GM23248 (cell line): ENCODE results near the gene LCT. TPM values are rescaled to one million over a fixed set of nuclear protein-coding genes. Genes with fewer than 3 reads are reported as not detected.

Experiments
- DNase-seq: peaks from one replicate; pipeline ENCODE4 v3.0.0-alpha.2; 2015
- H2AFZ ChIP-seq: fragments of 200-600 bp; sonication (generic); 2 replicates; pipeline ENCODE4 v1.6.1; 2016; ENCODE audit warnings: antibody characterized with exemption
- H3F3A ChIP-seq: fragments of 200-600 bp; sonication (generic); 2 replicates; pipeline ENCODE4 v1.6.1; 2016; ENCODE audit warnings: mild to moderate bottlenecking, antibody characterized with exemption, mixed run types; ENCODE audit not compliant: insufficient read depth
- H3K27ac ChIP-seq: fragments of 200-600 bp; sonication (generic); 2 replicates; pipeline ENCODE4 v1.5.1; 2016; ENCODE audit warnings: mild to moderate bottlenecking
- H3K27me3 ChIP-seq: fragments of 200-600 bp; sonication (generic); replicated peaks from 2 replicates; pipeline ENCODE4 v1.6.1; 2016; ENCODE audit warnings: mild to moderate bottlenecking; ENCODE audit not compliant: insufficient read depth
- H3K36me3 ChIP-seq: fragments of 200-600 bp; sonication (generic); 2 replicates; pipeline ENCODE4 v1.6.1; 2016; ENCODE audit warnings: low read depth, mild to moderate bottlenecking
- H3K4me1 ChIP-seq: fragments of 200-600 bp; sonication (generic); 2 replicates; pipeline ENCODE4 v1.6.1; 2016; ENCODE audit warnings: mild to moderate bottlenecking; ENCODE audit not compliant: insufficient read depth
- H3K4me2 ChIP-seq: fragments of 200-600 bp; sonication (generic); one replicate; pipeline ENCODE4 v1.6.1; 2016; ENCODE audit warnings: mild to moderate bottlenecking; ENCODE audit not compliant: unreplicated experiment
- H3K4me3 ChIP-seq: fragments of 200-600 bp; sonication (generic); 2 replicates; pipeline ENCODE4 v1.5.1; 2016; ENCODE audit warnings: mild to moderate bottlenecking
- H3K79me2 ChIP-seq: fragments of 200-600 bp; sonication (generic); 2 replicates; pipeline ENCODE4 v1.6.1; 2016; ENCODE audit warnings: mild to moderate bottlenecking; ENCODE audit not compliant: insufficient read depth
- H3K9ac ChIP-seq: fragments of 200-600 bp; sonication (generic); 2 replicates; pipeline ENCODE4 v1.6.1; 2016; ENCODE audit warnings: mild to moderate bottlenecking
- H3K9me2 ChIP-seq: fragments of 200-600 bp; sonication (generic); 2 replicates; pipeline ENCODE4 v1.6.1; 2016; ENCODE audit warnings: mixed run types, mild to moderate bottlenecking, moderate library complexity; ENCODE audit not compliant: insufficient read depth
- H3K9me3 ChIP-seq: fragments of 200-600 bp; sonication (generic); one replicate; pipeline ENCODE4 v1.6.1; 2017; ENCODE audit warnings: low read depth
- H4K20me1 ChIP-seq: fragments of 200-600 bp; sonication (generic); 2 replicates; pipeline ENCODE4 v1.6.0; 2016; ENCODE audit not compliant: insufficient read depth
- EZH2 ChIP-seq: fragments of 200-600 bp; sonication (generic); IDR thresholded peaks from 2 replicates; pipeline ENCODE4 v1.6.1; 2018; ENCODE audit warnings: antibody characterized with exemption, mild to moderate bottlenecking; ENCODE audit not compliant: insufficient read depth, poor library complexity, severe bottlenecking
- EZH2phosphoT487 ChIP-seq: fragments of 200-600 bp; sonication (generic); IDR thresholded peaks from 2 replicates; pipeline ENCODE4 v1.6.1; 2018; ENCODE audit warnings: antibody characterized with exemption, moderate library complexity, mild to moderate bottlenecking, low read depth; ENCODE audit not compliant: insufficient read depth
- WGBS, 2 experiments: methylation state at CpG; one replicate each; pipeline ENCODE4 v1.1.6; 2015 to 2017; ENCODE audit warnings: low lambda C conversion rate in 2 of 2, low coverage in 1 of 2; ENCODE audit errors: missing lambda C conversion rate in 2 of 2; 5-methylcytosine and 5-hydroxymethylcytosine counted together
- in situ Hi-C: fragments of 300-500 bp; cut with MboI; formaldehyde crosslinking; loops from 2 replicates; pipeline ENCODE4 v1.15.0; 2020
- polyA plus RNA-seq: library from polyadenylated mRNA; unstranded; fragments of >200 nt; fragmentation: Nextera tagmentation; extraction: Ambion mirVana; gene quantifications from 2 replicates; pipeline ENCODE4 v1.2.1, GENCODE V29; 2016
- total RNA-seq: library from RNA; depleted of rRNA; stranded (reverse); fragments of >200 nt; shearing (Covaris generic); gene quantifications from 2 replicates; pipeline ENCODE4 v1.2.3, GENCODE V29; 2014

The LCT gene
- total and polyA plus RNA-seq, 2 experiments from 2014 or later: under 0.01 TPM; not detected in 1

DNA sequence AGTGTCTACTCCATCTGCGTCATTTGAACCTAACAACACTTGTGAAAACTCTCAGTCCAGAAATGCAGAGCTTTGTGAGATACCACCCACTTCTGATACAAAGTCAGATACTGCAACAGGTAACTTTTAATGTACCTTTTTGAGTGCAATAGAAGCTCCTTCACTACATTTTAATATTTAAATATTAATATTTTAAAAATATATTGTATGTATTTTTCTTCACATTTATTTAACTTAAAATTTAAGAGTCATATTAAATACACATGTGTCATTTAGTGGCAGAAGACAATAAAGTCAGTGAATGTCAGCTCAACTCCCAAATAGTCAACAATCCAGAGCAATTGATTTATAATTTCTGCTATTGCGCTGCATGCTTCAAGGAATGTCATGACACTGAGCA lies 81.4 kb downstream of the LCT start:
- Histone ChIP-seq H3K4me3 (no peak overlapping the region), H3K27ac (no peak overlapping the region), H3K9me2 (no peaks in the 10 kb centered on the region), H3K4me2 (no peak overlapping the region), H2AFZ (no peak overlapping the region), H3F3A (no peaks in the 10 kb centered on the region), H3K79me2 (peaks cover 86% of the 10 kb centered on the region), H3K9ac (no peak overlapping the region), H3K36me3 (peaks cover 66% of the 10 kb centered on the region), H3K9me3 (no peaks in the 10 kb centered on the region), H3K4me1 (no peaks in the 10 kb centered on the region), H4K20me1 (no peaks in the 10 kb centered on the region), H3K27me3 (no peaks in the 10 kb centered on the region)
- 98 to 100% methylated on average over 2 of the region's 2 CpGs for WGBS, 2 experiments
- in situ Hi-C loops: no loop called here
- no peak for TF ChIP-seq EZH2
- no peak for TF ChIP-seq EZH2phosphoT487
- DNase-seq: no peak

DNA sequence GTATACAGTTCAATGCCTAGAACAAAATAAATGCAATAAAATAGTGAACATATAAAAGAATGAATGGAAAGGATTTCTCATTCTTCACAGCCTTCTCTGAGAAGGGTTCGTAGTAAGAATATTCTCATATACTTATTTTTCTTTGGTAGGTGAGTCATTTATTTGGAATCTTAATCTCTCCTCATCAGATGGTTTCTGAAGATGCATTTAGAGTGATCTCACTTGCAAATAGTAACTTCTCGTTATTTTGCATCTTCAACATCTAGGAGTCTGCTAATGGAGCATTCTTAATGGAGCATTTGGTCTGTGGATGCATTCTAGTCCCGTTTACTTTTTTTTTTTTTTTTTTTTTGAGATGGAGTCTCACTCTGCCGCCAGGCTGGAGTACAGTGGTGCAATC lies 91.4 kb downstream of the LCT start:
- Histone ChIP-seq H2AFZ (no peak overlapping the region), H3K36me3 (peaks cover 8% of the 10 kb centered on the region), H3K27ac (peak overlapping the region; percentile 60), H3K4me2 (peak overlapping the region; percentile 14), H3K9ac (no peak overlapping the region), H3K9me2 (no peaks in the 10 kb centered on the region), H3K27me3 (no peaks in the 10 kb centered on the region), H3K79me2 (peaks cover 86% of the 10 kb centered on the region), H3F3A (peaks cover 32% of the 10 kb centered on the region), H3K4me1 (peaks cover 33% of the 10 kb centered on the region), H3K9me3 (no peaks in the 10 kb centered on the region), H4K20me1 (peaks cover 13% of the 10 kb centered on the region; the same call in 1 of the 2 replicates), H3K4me3 (no peak overlapping the region)
- WGBS, 2 experiments: 46 to 53% methylated on average over 3 to 4 of the region's 4 CpGs
- DNase-seq: peak; percentile 78
- TF ChIP-seq EZH2 (no peak), EZH2phosphoT487 (no peak)
- in situ Hi-C loops: no loop called here

DNA sequence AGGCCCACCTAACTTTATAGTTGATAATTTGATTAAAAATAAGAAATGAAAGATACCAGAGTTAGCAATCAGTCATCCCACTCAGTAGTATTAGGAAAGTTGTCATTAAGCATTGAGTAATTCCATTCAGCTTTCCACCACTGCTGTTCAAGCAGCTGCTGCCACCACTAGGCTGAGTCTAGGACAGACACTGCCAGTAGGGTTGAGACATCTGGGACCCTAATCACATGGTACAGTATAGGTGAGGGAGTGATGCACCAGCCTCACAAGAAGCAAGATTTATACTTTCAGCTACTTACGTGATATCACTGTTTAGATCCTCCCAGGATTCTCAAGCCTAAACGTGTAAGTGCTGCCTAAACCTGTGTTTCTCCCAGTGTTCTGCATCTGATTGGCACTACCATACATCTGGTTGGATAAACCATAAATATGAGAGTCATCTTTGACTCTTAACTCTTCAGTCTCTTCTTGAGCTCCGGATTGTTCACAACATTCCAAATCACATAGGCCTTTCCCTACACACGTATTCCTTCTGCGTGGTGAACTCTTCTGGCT lies 92.1 kb downstream of the LCT start:
- Histone ChIP-seq H3K9me2 (no peaks in the 10 kb centered on the region), H3K9ac (no peak overlapping the region), H2AFZ (no peak overlapping the region), H3K4me3 (no peak overlapping the region), H3F3A (peaks cover 32% of the 10 kb centered on the region), H4K20me1 (peaks cover 13% of the 10 kb centered on the region; the same call in 1 of the 2 replicates), H3K4me1 (peaks cover 33% of the 10 kb centered on the region), H3K27me3 (no peaks in the 10 kb centered on the region), H3K4me2 (peak overlapping the region; percentile 97), H3K9me3 (no peaks in the 10 kb centered on the region), H3K27ac (peak overlapping the region; percentile 60; the same call in 1 of the 2 replicates), H3K79me2 (peaks cover 79% of the 10 kb centered on the region), H3K36me3 (peaks cover 6% of the 10 kb centered on the region)
- 76 to 83% methylated on average over 5 of the region's 5 CpGs for WGBS, 2 experiments
- in situ Hi-C loops: no loop called here
- no peak for TF ChIP-seq EZH2phosphoT487
- TF ChIP-seq EZH2: no peak
- DNase-seq: peak; percentile 51

DNA sequence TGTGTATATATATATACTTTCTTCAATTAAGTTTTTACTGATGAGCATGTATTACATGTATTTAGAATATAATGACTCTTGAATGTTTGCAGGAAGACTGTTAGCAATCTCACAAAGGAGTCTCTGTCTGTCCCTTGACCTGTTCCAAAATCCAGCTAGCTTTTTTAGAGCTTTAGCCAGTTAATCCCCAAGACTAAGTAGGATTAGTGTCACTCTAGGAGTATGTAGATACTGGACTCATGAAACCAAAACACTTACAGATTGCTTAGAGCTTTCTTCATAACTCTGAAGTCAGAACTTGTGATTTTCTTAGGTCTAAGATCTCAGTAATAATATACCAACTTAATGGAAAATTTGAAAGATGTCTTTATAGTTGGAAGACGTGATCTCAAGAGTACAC lies 93.1 kb downstream of the LCT start:
- Histone ChIP-seq H3K9ac (peak overlapping the region; percentile 98), H3K9me2 (no peaks in the 10 kb centered on the region), H3K4me1 (peaks cover 33% of the 10 kb centered on the region), H3K79me2 (peaks cover 70% of the 10 kb centered on the region), H3K27me3 (no peaks in the 10 kb centered on the region), H3K36me3 (peaks cover 1% of the 10 kb centered on the region), H2AFZ (no peak overlapping the region), H3K4me3 (peak overlapping the region; percentile 92), H3K9me3 (no peaks in the 10 kb centered on the region), H3K4me2 (peak overlapping the region; percentile 97), H3F3A (peaks cover 32% of the 10 kb centered on the region), H4K20me1 (peaks cover 13% of the 10 kb centered on the region; the same call in 1 of the 2 replicates), H3K27ac (peak overlapping the region; percentile 90; the same call in 1 of the 2 replicates)
- WGBS, 2 experiments: 100% methylated on average over 1 of the region's 1 CpG
- in situ Hi-C loops: no loop called here
- peak; percentile 14 for DNase-seq
- TF ChIP-seq EZH2: no peak
- no peak for TF ChIP-seq EZH2phosphoT487
